Stomach smooth muscle (tissue), 2 donors: ENCODE measurements around the gene MYCN.
"Not testable (repeated sequence)": the region's sequence is repeated elsewhere in the genome, so short reads cannot be mapped to it uniquely, and the experiment has no call there.

Experiments
- H3K27ac ChIP-seq: one replicate; pipeline ENCODE4 v1.7.0; 2013; ENCODE audit warnings: mild to moderate bottlenecking, low read length, inconsistent platforms
- H3K27me3 ChIP-seq, 2 donors: one replicate each; pipeline ENCODE4 v1.7.0; 2013; ENCODE audit warnings: low read length in 2 of 2; ENCODE audit not compliant: insufficient read depth in 2 of 2, control insufficient read depth in 1 of 2
- H3K36me3 ChIP-seq, 2 donors: one replicate each; pipeline ENCODE4 v1.7.0; 2013; ENCODE audit warnings: low read length in 2 of 2; ENCODE audit not compliant: control insufficient read depth in 2 of 2, insufficient read depth in 2 of 2
- H3K4me1 ChIP-seq: one replicate; pipeline ENCODE4 v1.7.0; 2013; ENCODE audit warnings: low read length; ENCODE audit not compliant: control insufficient read depth, insufficient read depth
- H3K4me3 ChIP-seq, 2 donors: one replicate each; pipeline ENCODE4 v1.7.0; 2013; ENCODE audit warnings: low read length in 2 of 2
- H3K9ac ChIP-seq, 2 donors: one replicate each; pipeline ENCODE4 v1.7.0; 2013; ENCODE audit warnings: low read length in 2 of 2, mild to moderate bottlenecking in 1 of 2
- H3K9me3 ChIP-seq, 2 donors: one replicate each; pipeline ENCODE4 v1.7.0; 2013; ENCODE audit warnings: low read length in 2 of 2; ENCODE audit not compliant: control insufficient read depth in 2 of 2
- donor health status: healthy.
- donor health status: Pancreatic carcinoma.

MYCN gene

DNA sequence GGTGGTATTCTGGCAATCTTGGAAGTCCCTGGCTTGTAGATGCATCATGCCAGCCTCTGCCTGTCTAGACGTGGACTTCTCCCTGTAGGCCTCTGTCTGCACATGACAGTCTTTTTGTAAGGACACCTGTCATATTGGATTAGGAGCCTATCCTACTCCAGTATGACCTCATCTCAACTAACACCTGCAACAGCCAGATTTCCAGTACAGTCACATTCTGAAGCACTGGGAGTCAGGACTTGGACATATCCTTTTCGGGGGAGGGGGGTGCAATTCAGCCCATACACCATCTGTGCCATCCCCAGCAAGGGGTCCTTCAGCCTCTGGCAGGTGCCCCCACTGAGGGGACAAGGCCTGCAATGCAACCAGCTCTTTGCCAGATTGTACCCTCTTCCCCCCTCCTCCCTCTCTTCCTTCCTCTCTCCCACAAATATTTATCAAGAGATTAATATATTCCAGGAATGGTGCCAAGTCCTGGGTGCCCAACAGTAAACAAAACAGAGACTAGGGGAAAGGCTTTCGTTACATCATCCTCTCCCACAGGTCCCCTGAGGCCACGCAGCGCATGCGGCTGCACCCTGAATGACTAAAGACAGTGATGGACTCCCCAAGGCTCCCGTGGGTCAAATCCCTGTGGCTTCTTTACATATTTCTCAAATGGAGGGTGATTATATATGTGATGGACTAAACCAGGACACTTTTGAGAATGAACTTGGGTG lies 20.5 kb upstream of the MYCN start:
- H3K4me3 ChIP-seq = no peak overlapping the region
- no peaks in the 10 kb centered on the region for H3K27me3 ChIP-seq
- peaks cover 17% of the 10 kb centered on the region for H3K4me1 ChIP-seq
- H3K9me3 ChIP-seq = no peaks in the 10 kb centered on the region
- no peak overlapping the region for H3K9ac ChIP-seq
- no peak overlapping the region for H3K27ac ChIP-seq
- H3K36me3 ChIP-seq = no peaks in the 10 kb centered on the region

DNA sequence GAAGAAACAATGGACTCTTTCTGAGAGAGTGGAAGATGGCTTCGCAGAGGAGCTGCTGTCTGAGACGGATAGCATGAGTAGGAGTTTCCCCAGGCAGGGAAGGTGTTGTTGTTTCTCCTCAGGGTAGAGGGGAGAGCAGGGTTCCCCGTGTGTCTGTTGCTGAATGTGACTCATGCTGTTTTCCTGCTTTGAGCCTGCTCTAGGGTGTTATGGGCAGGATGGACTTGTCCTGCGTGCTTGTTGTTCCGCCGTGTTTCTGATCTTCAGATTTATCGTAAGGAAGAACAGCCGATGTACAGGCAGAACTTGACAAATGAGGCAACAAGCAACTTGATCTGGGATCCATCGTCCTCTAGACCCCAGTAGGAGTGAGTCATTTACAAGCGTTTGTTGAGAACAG lies 19.7 kb upstream of the MYCN start:
- Histone ChIP-seq H3K4me3 (no peak overlapping the region), H3K27me3 (no peaks in the 10 kb centered on the region), H3K27ac (no peak overlapping the region), H3K4me1 (peaks cover 14% of the 10 kb centered on the region), H3K36me3 (no peaks in the 10 kb centered on the region), H3K9me3 (no peaks in the 10 kb centered on the region), H3K9ac (no peak overlapping the region)

DNA sequence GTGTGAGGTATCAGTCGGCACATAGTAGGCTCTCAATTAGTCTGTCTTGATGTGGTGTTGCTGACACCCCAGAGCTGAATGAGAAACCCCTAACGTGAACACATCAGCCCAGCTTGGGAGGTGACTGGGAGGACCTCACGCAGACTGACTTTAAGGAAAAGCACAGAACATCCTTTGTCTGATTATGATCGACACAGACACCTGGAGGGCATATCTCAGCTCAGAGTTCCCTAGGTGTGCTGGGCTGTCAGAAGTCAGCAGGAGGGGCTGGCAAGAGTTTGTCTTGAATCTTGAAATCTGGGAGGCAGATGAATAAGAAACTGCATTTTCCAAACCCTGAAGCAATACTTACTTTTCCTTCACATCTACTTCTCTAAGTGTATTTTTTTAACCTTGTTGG lies 16.8 kb upstream of the MYCN start:
- H3K36me3 ChIP-seq = no peaks in the 10 kb centered on the region

DNA sequence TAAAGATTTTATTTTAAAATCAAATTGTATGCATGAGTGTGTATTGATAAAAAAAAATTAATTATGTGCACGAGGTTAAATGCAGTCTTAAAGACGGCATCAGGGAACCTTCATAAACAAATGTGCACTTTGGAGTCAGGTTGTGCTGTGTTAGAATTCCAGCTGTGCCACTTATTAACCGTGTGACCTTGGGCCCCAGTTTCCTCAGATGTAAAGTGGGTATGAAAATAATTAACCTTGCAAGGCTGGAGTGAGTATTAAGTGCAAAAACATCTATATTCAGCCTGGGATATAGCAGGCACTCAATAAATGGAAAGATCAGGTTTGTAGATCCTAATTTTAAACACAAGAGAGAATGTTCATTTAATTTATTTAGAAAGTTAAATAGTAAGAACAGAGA lies 14.5 kb upstream of the MYCN start:
- Histone ChIP-seq H3K4me1 (no peaks in the 10 kb centered on the region), H3K4me3 (no peak overlapping the region), H3K9ac (no peak overlapping the region), H3K9me3 (no peaks in the 10 kb centered on the region), H3K36me3 (no peaks in the 10 kb centered on the region), H3K27ac (no peak overlapping the region), H3K27me3 (no peaks in the 10 kb centered on the region)

More for the DNA sequence above, 16.8 kb upstream of the MYCN start:
- peaks cover 14% of the 10 kb centered on the region for H3K4me1 ChIP-seq
- H3K27me3 ChIP-seq = no peaks in the 10 kb centered on the region
- no peaks in the 10 kb centered on the region for H3K9me3 ChIP-seq
- H3K4me3 ChIP-seq = no peak overlapping the region
- H3K9ac ChIP-seq = no peak overlapping the region
- no peak overlapping the region for H3K27ac ChIP-seq

DNA sequence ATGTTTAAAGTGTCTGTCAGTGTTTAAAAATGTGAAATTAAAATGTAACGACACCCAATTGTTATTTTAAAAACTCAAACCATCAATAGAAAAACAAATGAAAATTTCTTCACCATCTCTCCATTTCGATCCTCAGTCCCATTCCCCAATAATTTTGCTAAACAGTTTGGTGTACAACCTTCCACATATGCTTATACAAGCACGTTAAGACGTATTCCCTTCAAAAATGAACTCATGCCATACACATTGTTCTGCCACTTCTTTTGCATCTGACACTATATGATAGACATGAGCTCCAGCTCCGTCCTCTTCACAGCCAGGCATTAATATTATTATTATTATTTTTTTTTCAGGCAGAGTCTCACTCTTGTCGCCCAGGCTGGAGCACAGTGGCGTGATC lies 14.1 kb upstream of the MYCN start:
- Histone ChIP-seq H3K9ac (no peak overlapping the region), H3K4me3 (no peak overlapping the region), H3K4me1 (no peaks in the 10 kb centered on the region), H3K27me3 (no peaks in the 10 kb centered on the region), H3K9me3 (no peaks in the 10 kb centered on the region), H3K27ac (no peak overlapping the region), H3K36me3 (no peaks in the 10 kb centered on the region)

DNA sequence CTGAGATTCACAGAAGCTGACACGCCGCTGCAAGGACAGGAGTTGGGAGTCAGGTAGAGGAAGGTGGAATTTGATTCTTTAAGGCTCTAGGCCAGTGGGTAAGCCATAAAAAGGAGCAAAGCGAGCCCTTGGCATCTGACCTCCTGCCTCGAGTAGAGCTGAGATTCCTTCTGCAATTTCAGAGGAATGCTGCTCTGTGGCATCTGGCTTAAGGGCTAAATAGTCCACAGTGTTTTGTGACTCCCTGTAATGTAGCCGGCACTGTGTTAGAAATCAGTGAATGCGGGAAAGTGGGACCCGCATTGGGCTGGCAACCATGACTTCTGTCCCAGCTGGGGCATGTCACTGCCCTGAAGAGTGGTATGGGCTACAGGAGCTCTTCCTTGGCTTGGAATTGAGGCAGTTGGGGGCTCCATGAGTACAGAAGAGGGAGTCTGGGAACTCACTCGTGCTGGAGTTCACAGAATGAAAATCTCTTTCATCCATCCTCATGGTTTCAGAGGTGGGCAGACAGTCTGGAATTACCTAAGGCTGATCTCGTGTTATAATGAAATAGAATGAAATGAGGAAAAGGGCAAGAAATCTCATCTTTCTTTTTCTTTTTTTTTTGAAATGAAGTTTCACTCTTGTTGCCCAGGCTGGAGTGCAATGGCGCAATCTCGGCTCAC lies 12.7 kb upstream of the MYCN start:
- H3K4me1 ChIP-seq = no peaks in the 10 kb centered on the region
- H3K9me3 ChIP-seq = no peaks in the 10 kb centered on the region
- H3K4me3 ChIP-seq = no peak overlapping the region
- H3K27ac ChIP-seq = no peak overlapping the region
- H3K9ac ChIP-seq = no peak overlapping the region
- no peaks in the 10 kb centered on the region for H3K36me3 ChIP-seq
- no peaks in the 10 kb centered on the region for H3K27me3 ChIP-seq

DNA sequence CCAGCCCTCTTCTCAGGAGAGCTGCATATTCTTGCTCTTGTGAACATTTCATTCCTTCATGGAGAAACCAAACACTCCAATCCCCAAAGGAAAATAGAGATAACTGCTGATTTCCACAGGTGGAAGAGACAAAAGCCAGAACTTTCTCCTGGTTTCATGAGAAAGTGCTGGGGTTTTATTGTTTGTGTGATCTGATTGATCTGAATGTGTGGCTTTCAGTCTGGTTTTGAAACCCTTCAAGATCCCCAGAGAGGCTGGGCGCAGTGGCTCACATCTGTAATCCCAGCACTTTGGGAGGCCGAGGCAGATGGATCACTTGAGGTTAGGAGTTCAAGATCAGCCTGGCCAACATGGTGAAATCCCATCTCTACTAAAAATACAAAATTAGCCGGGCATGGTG lies 11.3 kb upstream of the MYCN start:
- not testable (repeated sequence) for H3K9ac ChIP-seq, H3K36me3 ChIP-seq, H3K27me3 ChIP-seq, H3K4me1 ChIP-seq, H3K9me3 ChIP-seq, H3K27ac ChIP-seq, H3K4me3 ChIP-seq

DNA sequence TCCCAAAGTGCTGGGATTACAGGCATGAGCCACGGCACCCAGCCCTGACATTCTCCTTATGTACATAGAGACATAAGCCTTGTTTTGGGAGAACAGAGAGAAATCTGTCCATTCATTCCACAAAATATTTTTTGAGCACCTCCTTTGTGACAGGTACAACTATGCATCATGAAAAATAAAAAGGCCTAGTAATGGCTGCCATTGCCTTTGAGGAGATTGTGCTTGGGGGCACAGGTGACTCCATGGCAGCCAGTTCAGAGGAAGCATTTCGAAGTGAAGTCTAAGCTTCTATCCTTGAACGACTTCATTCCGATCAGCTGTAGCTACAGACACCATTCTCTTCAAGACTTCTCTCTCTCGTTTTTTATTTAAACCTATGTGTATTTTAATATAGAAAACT lies 10.5 kb upstream of the MYCN start:
- H3K4me1 ChIP-seq = no peaks in the 10 kb centered on the region
- no peak overlapping the region for H3K4me3 ChIP-seq
- no peaks in the 10 kb centered on the region for H3K27me3 ChIP-seq
- no peaks in the 10 kb centered on the region for H3K36me3 ChIP-seq
- H3K9ac ChIP-seq = no peak overlapping the region
- H3K9me3 ChIP-seq = no peaks in the 10 kb centered on the region
- H3K27ac ChIP-seq = no peak overlapping the region

DNA sequence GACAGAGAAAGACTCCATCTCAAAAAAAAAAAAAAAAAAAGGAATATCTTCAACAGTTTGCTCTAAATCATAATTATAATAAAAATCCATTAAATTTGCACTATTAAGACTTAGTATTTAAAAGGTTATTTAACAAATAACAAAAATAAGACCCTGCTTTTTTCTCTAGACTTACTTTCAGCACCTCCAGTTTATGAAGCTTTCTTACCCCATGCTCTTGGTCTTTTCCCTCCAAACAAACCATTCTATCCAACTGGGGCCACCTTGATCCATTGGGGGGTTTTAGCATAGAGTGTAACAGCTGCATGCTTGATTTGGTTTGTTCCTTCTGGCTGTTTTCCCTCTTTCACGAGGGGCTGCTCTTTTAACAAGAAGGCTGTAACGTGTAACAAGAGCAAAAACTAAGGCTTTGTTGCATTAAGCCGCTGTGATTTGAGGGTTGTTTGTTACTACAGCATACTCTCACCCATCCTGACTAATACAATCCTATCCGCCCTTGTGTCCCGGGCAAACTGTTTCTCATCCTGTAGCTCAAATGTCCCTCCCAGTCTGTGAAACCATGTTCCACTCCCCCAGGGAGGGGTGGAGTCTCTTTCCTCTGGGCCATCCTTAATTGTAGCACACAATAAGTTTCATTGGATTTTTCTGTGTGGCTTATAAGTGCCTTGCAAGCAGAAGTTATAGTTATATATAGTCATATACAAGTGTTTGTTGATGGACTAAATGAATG lies 9.6 kb upstream of the MYCN start:
- no peaks in the 10 kb centered on the region for H3K4me1 ChIP-seq
- no peak overlapping the region for H3K27ac ChIP-seq
- no peaks in the 10 kb centered on the region for H3K9me3 ChIP-seq
- no peak overlapping the region for H3K9ac ChIP-seq
- H3K27me3 ChIP-seq = no peaks in the 10 kb centered on the region
- H3K4me3 ChIP-seq = no peak overlapping the region
- no peaks in the 10 kb centered on the region for H3K36me3 ChIP-seq

DNA sequence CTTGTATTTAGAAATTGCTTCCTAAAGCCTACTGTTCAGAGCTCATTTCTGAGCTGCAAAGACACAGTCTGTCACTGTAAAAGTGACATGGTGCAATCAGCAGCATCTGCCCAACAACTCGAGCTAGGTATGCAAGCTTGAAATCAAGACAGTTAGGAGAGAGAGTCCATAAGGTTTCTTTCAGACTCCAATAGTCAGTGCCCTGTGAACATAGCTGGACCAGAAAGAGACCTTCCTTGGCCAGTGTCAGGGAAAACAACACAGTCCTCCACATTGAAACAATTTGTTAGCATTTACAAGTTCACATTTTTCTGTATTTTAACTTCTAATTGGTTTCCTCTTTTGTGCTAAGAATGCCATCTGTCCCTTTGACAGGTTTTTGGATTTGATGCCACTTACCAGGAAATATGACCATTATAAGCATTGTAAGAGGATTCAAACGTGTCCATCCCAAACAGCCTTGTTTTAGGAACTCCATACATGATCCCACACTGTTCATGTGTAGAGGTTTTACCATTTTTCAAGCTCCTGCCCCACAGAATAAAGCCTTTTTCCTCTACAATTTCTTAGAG lies 8.9 kb upstream of the MYCN start:
- Histone ChIP-seq H3K27ac (no peak overlapping the region), H3K27me3 (no peaks in the 10 kb centered on the region), H3K4me3 (no peak overlapping the region), H3K36me3 (no peaks in the 10 kb centered on the region), H3K9ac (no peak overlapping the region), H3K4me1 (no peaks in the 10 kb centered on the region), H3K9me3 (no peaks in the 10 kb centered on the region)
